Naive thymus-derived CD8-positive, alpha-beta T cell (primary cell): ENCODE results near the gene TM4SF20. TPM values are rescaled to one million over a fixed set of nuclear protein-coding genes. Genes with fewer than 3 reads are reported as not detected.
"Not testable (repeated sequence)": the region's sequence is repeated elsewhere in the genome, so short reads cannot be mapped to it uniquely, and the experiment has no call there.

Source experiments
- ATAC-seq, 2 donors: fragments of 150-1000 bp; cut with Tn5 transposase in 1 of 2; sonication (Bioruptor Pico), chemical (Tn5 transposase) in 1 of 2; 1 replicate in 1 of 2; 2 replicates in 1 of 2; pipeline ENCODE4 v1.10.0; 2021; ENCODE audit warnings: mild to moderate bottlenecking in 2 of 2, moderate library complexity in 2 of 2
- POLR2A ChIA-PET: fragments of 350-600 bp; sonication (Branson Sonifier 250); formaldehyde crosslinking; loops from one replicate; lab custom pipeline; 2021; ENCODE audit warnings: antibody characterized with exemption; lab: Charles Lee
- DNase-seq, 10 donors: peaks; one replicate each; pipeline versions ENCODE4 v3.0.0 to v3.0.0-alpha.2; 2020 to 2022
- H3K27ac Mint-ChIP-seq, 10 donors: one replicate each; pipeline ENCODE4 v1.8.0; 2020 to 2022; ENCODE audit warnings: mild to moderate bottlenecking in 10 of 10, mixed read lengths in 10 of 10, moderate library complexity in 4 of 10, inconsistent platforms in 1 of 10
- H3K27me3 Mint-ChIP-seq, 5 donors: one replicate each; pipeline ENCODE4 v1.8.0; 2021 to 2022; ENCODE audit warnings: mixed read lengths in 5 of 5
- H3K36me3 Mint-ChIP-seq, 3 donors: one replicate each; pipeline ENCODE4 v1.8.0; 2020 to 2022; ENCODE audit warnings: mixed read lengths in 3 of 3, mild to moderate bottlenecking in 2 of 3, inconsistent platforms in 1 of 3
- H3K4me1 Mint-ChIP-seq, 4 donors: one replicate each; pipeline ENCODE4 v1.8.0; 2021 to 2022; ENCODE audit warnings: mixed read lengths in 4 of 4
- H3K4me3 Mint-ChIP-seq, 10 donors: one replicate each; pipeline ENCODE4 v1.8.0; 2020 to 2022; ENCODE audit warnings: mild to moderate bottlenecking in 10 of 10, mixed read lengths in 10 of 10, moderate library complexity in 6 of 10, inconsistent platforms in 1 of 10
- H3K9me3 Mint-ChIP-seq, 9 donors: one replicate each; pipeline ENCODE4 v1.8.0; 2020 to 2022; ENCODE audit warnings: mixed read lengths in 9 of 9, mild to moderate bottlenecking in 3 of 9, inconsistent platforms in 1 of 9, moderate library complexity in 1 of 9
- polyA plus RNA-seq, 3 donors: library from polyadenylated mRNA; unstranded; fragments of 300-500 nt; fragmentation: Illumina TruSeq; gene quantifications; one replicate each; pipeline ENCODE4 v1.2.3, GENCODE V29; 2021
- total RNA-seq, 8 experiments: library from RNA in 2 of 8; stranded (reverse) in 2 of 8; gene quantifications; one replicate each; pipeline ENCODE4 v1.2.3 and lab custom pipeline; 2021 to 2026

TM4SF20 gene
- total and polyA plus RNA-seq, 5 experiments from 2014 or later: not detected

- Mint-ChIP-seq H3K4me1 (peaks cover 0 to 10% (median 7%) of the 10 kb centered on the region in 4 donors), H3K27ac (peak overlapping the region in 1 of 10 donors; percentile 75), H3K27me3 (no peaks in the 10 kb centered on the region), H3K36me3 (no peaks in the 10 kb centered on the region), H3K4me3 (no peak overlapping the region), H3K9me3 (no peaks in the 10 kb centered on the region)
- no peak for DNase-seq
- POLR2A ChIA-PET: no interaction called here
- ATAC-seq: no peak
Measured at GRCh38 chr2:227390468-227391256, 11.6 kb upstream of the TM4SF20 start.

GRCh38 chr2:227389661-227390060 is 10.6 kb upstream of the TM4SF20 start:
- peaks cover 0 to 2% (median 0%) of the 10 kb centered on the region in 5 donors for H3K27me3 Mint-ChIP-seq
- peaks cover 0 to 11% (median 9%) of the 10 kb centered on the region in 4 donors for H3K4me1 Mint-ChIP-seq
- H3K36me3 Mint-ChIP-seq: no peaks in the 10 kb centered on the region
- H3K9me3 Mint-ChIP-seq: no peaks in the 10 kb centered on the region
- ATAC-seq (no peak), DNase-seq (no peak)
- H3K4me3 Mint-ChIP-seq: no peak overlapping the region
- POLR2A ChIA-PET: no interaction called here
- H3K27ac Mint-ChIP-seq: no peak overlapping the region

GRCh38 chr2:227389231-227389630 is 10.1 kb upstream of the TM4SF20 start:
- Mint-ChIP-seq H3K27me3 (peaks cover 0 to 2% (median 0%) of the 10 kb centered on the region in 5 donors), H3K36me3 (no peaks in the 10 kb centered on the region), H3K4me1 (peaks cover 0 to 11% (median 9%) of the 10 kb centered on the region in 4 donors), H3K4me3 (no peak overlapping the region), H3K27ac (no peak overlapping the region), H3K9me3 (no peaks in the 10 kb centered on the region)
- POLR2A ChIA-PET: no interaction called here
- no peak for DNase-seq
- no peak for ATAC-seq

GRCh38 chr2:227388537-227389011 is 9.5 kb upstream of the TM4SF20 start:
- no peak overlapping the region for H3K4me3 Mint-ChIP-seq
- H3K4me1 Mint-ChIP-seq: peaks cover 0 to 10% (median 9%) of the 10 kb centered on the region in 4 donors
- no peak overlapping the region for H3K27ac Mint-ChIP-seq
- H3K36me3 Mint-ChIP-seq: no peaks in the 10 kb centered on the region
- ATAC-seq: no peak
- POLR2A ChIA-PET: no interaction called here
- DNase-seq: no peak
- H3K27me3 Mint-ChIP-seq: peaks cover 0 to 6% (median 2%) of the 10 kb centered on the region in 5 donors
- H3K9me3 Mint-ChIP-seq: no peaks in the 10 kb centered on the region

- ATAC-seq, POLR2A ChIA-PET, H3K4me3 Mint-ChIP-seq, H3K9me3 Mint-ChIP-seq, H3K36me3 Mint-ChIP-seq, H3K27me3 Mint-ChIP-seq, DNase-seq: not testable (repeated sequence)
- peak within 1 kb of the TSS in 2 of 10 donors; percentile 14 to 40 for H3K27ac Mint-ChIP-seq
- H3K4me1 Mint-ChIP-seq: peaks cover 0 to 12% (median 7%) of the 10 kb centered on the region in 4 donors
Measured at GRCh38 chr2:227387583-227387982, 8.5 kb upstream of the TM4SF20 start, which contains the start of gene SCYGR1. Gene SCYGR1, minus strand, starts transcription at chr2:227387949. Its CDS starts 0 bp downstream, at chr2:227387949.

GRCh38 chr2:227386630-227387029 is 7.5 kb upstream of the TM4SF20 start:
- H3K27ac Mint-ChIP-seq: no peak overlapping the region
- no peak overlapping the region for H3K4me3 Mint-ChIP-seq
- no peak for DNase-seq
- POLR2A ChIA-PET: no interaction called here
- H3K36me3 Mint-ChIP-seq: no peaks in the 10 kb centered on the region
- peaks cover 0 to 21% (median 7%) of the 10 kb centered on the region in 4 donors for H3K4me1 Mint-ChIP-seq
- no peak for ATAC-seq
- H3K9me3 Mint-ChIP-seq: peaks cover 0 to 1% (median 0%) of the 10 kb centered on the region in 9 donors
- H3K27me3 Mint-ChIP-seq: peaks cover 0 to 9% (median 2%) of the 10 kb centered on the region in 5 donors

- POLR2A ChIA-PET: no interaction called here
- Mint-ChIP-seq H3K27ac (no peak overlapping the region), H3K27me3 (peaks cover 0 to 9% (median 5%) of the 10 kb centered on the region in 5 donors), H3K4me1 (peaks cover 0 to 22% (median 7%) of the 10 kb centered on the region in 4 donors), H3K36me3 (no peaks in the 10 kb centered on the region), H3K9me3 (peaks cover 0 to 1% (median 0%) of the 10 kb centered on the region in 9 donors), H3K4me3 (no peak overlapping the region)
- no peak for DNase-seq
- no peak for ATAC-seq
Measured at GRCh38 chr2:227383686-227384085, 4.6 kb upstream of the TM4SF20 start.

- H3K27ac Mint-ChIP-seq, DNase-seq, ATAC-seq, H3K27me3 Mint-ChIP-seq, H3K9me3 Mint-ChIP-seq, H3K36me3 Mint-ChIP-seq, POLR2A ChIA-PET, H3K4me3 Mint-ChIP-seq: not testable (repeated sequence)
- peaks cover 0 to 14% (median 3%) of the 10 kb centered on the region in 4 donors for H3K4me1 Mint-ChIP-seq
Measured at GRCh38 chr2:227382241-227382835, 3.2 kb upstream of the TM4SF20 start.

GRCh38 chr2:227378371-227378782 is 729 bp downstream of the TM4SF20 start:
- H3K9me3 Mint-ChIP-seq: peaks cover 0 to 1% (median 0%) of the 10 kb centered on the region in 9 donors
- H3K4me1 Mint-ChIP-seq: peaks cover 0 to 14% (median 3%) of the 10 kb centered on the region in 4 donors
- DNase-seq (no peak), ATAC-seq (no peak)
- H3K36me3 Mint-ChIP-seq: no peaks in the 10 kb centered on the region
- H3K27me3 Mint-ChIP-seq: peaks cover 0 to 6% (median 0%) of the 10 kb centered on the region in 5 donors
- POLR2A ChIA-PET: no interaction called here
- no peak overlapping the region for H3K27ac Mint-ChIP-seq
- H3K4me3 Mint-ChIP-seq: no peak overlapping the region

- H3K9me3 Mint-ChIP-seq: peaks cover 0 to 1% (median 0%) of the 10 kb centered on the region in 9 donors
- H3K27me3 Mint-ChIP-seq: peaks cover 0 to 8% (median 2%) of the 10 kb centered on the region in 5 donors
- no peak for DNase-seq
- H3K4me3 Mint-ChIP-seq: no peak overlapping the region
- H3K27ac Mint-ChIP-seq: no peak overlapping the region
- no peaks in the 10 kb centered on the region for H3K36me3 Mint-ChIP-seq
- H3K4me1 Mint-ChIP-seq: peaks cover 0 to 14% (median 5%) of the 10 kb centered on the region in 4 donors
- POLR2A ChIA-PET: no interaction called here
- no peak for ATAC-seq
Measured at GRCh38 chr2:227377467-227378351, 1.4 kb downstream of the TM4SF20 start.

- H3K9me3 Mint-ChIP-seq: no peaks in the 10 kb centered on the region
- DNase-seq: no peak
- no peak overlapping the region for H3K27ac Mint-ChIP-seq
- H3K27me3 Mint-ChIP-seq: peaks cover 0 to 8% (median 2%) of the 10 kb centered on the region in 5 donors
- H3K4me3 Mint-ChIP-seq: no peak overlapping the region
- POLR2A ChIA-PET: no interaction called here
- ATAC-seq: no peak
- no peaks in the 10 kb centered on the region for H3K36me3 Mint-ChIP-seq
- peaks cover 0 to 6% (median 4%) of the 10 kb centered on the region in 4 donors for H3K4me1 Mint-ChIP-seq
Measured at GRCh38 chr2:227376656-227377396, 2.3 kb downstream of the TM4SF20 start.
